GM11168 (cell line): ENCODE results near the gene YIPF6.

ENCODE experiments used
- in situ Hi-C: fragments of 300-500 bp; cut with MboI; formaldehyde crosslinking; loops from one replicate; pipeline ENCODE4 v1.12.0; 2022; ENCODE audit warnings: low sequenced_read_pairs; ENCODE audit not compliant: unreplicated experiment

Gene YIPF6

DNA sequence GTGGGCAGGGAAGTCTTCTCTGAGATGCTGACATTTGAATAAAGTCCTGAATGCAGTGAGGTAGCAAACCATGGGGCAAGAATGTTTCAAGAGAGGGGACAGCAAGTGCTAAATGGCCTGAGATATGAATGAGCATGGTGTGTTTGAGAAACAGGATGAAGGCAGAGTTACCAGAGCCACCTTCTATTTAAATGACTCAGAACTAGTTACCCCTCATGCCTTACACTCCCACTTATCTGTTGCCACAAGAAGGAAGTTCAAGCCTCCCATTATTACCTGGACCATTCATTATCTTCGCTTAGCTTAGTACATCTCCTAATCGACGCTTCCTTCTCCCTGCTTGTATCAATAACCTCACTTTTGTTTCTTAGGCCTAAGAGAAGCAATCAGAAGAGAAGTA, 81.0 kb downstream of the YIPF6 start:
- in situ Hi-C loops = no loop called here

- in situ Hi-C loops = no loop called here
These were observed 85.4 kb downstream of the YIPF6 start for GRCh38 chrX:68584221-68584620.
